ENCODE measurements around the gene PTPRO. TPM values are rescaled to one million over a fixed set of nuclear protein-coding genes. Genes with fewer than 3 reads are reported as not detected.

Gene PTPRO
- polyA plus RNA-seq, 1 of the 3 experiments (the other 2 are of a cell fraction) = 1.4 TPM

GRCh38 chr12:15304296-15304695, 18.0 kb upstream of the PTPRO start:
- H3K9ac ChIP-seq = no peak overlapping the region
- H3K27me3 ChIP-seq (ENCODE audit: insufficient read depth) = no peaks in the 10 kb centered on the region; the same call in 1 of the 2 replicates
- no peaks in the 10 kb centered on the region for H3K9me2 ChIP-seq
- no peaks in the 10 kb centered on the region for H3K4me1 ChIP-seq (ENCODE audit: control insufficient read depth in 1 of 2, insufficient read depth in 2 of 2, low read depth in 1 of 2, low read length in 1 of 2)
- CTCF ChIA-PET = no interaction called here
- no peaks in the 10 kb centered on the region for H3K79me2 ChIP-seq (ENCODE audit: insufficient read depth)
- no peak overlapping the region for H2AFZ ChIP-seq (ENCODE audit: low read depth)
- POLR2A ChIA-PET = no interaction called here
- no peak overlapping the region for H3K27ac ChIP-seq (ENCODE audit: low read depth in 2 of 2, low read length in 1 of 2)
- no peak for TF ChIP-seq USF2 (IDR thresholded peaks at IDR 0.05; ENCODE audit: borderline replicate concordance, low read depth, low read length)
- no peak for TF ChIP-seq GATA2 (CRISPR knock-in tag; IDR thresholded peaks at IDR 0.05)
- TF ChIP-seq PBX3 (IDR thresholded peaks at IDR 0.05) = no peak
- TF ChIP-seq YY1 (IDR thresholded peaks at IDR 0.05; ENCODE audit: low read depth) = no peak
- TF ChIP-seq MAX (IDR thresholded peaks at IDR 0.05; ENCODE audit: low read depth) = no peak
- no peak for TF ChIP-seq FOXJ3 (CRISPR knock-in tag; IDR thresholded peaks at IDR 0.05)
- TF ChIP-seq RFX5 (IDR thresholded peaks at IDR 0.05; ENCODE audit: low read length) = no peak
- TF ChIP-seq FOSL2 (IDR thresholded peaks at IDR 0.05; ENCODE audit: borderline replicate concordance, low read depth) = no peak
- no peak for TF ChIP-seq TAF1 (IDR thresholded peaks at IDR 0.05; ENCODE audit: borderline replicate concordance, low read depth, low read length)
- no peak for TF ChIP-seq NFIC (IDR thresholded peaks at IDR 0.05; ENCODE audit: borderline replicate concordance)
- TF ChIP-seq CTCF (IDR thresholded peaks at IDR 0.05) = no peak
- TF ChIP-seq JUND (IDR thresholded peaks at IDR 0.05) = no peak
- no peaks in the 10 kb centered on the region for H3K36me3 ChIP-seq (replicated peaks in 1 of 2; ENCODE audit: control insufficient read depth in 1 of 2, insufficient read depth in 2 of 2, low read length in 1 of 2)
- H3K4me2 ChIP-seq = no peak overlapping the region
- H3K4me3 ChIP-seq (ENCODE audit: low read depth in 2 of 2, low read length in 1 of 2) = no peak overlapping the region
- WGBS (ENCODE audit: low lambda C conversion rate) = 88% methylated on average over 2 of the region's 2 CpGs
- no peaks in the 10 kb centered on the region for H3K9me3 ChIP-seq
- no peak for DNase-seq
- no peaks in the 10 kb centered on the region for H4K20me1 ChIP-seq (ENCODE audit: insufficient read depth)
- H3F3A ChIP-seq (replicated peaks; ENCODE audit: insufficient read depth) = no peaks in the 10 kb centered on the region

GRCh38 chr12:15306605-15307004, 15.7 kb upstream of the PTPRO start:
- CTCF ChIA-PET = no interaction called here
- H3K4me3 ChIP-seq (ENCODE audit: low read depth in 2 of 2, low read length in 1 of 2) = no peak overlapping the region

More at GRCh38 chr12:15306605-15307004, 15.7 kb upstream of the PTPRO start:
- TF ChIP-seq RCOR1 (IDR thresholded peaks at IDR 0.05; ENCODE audit: low read length) = no peak
- no peak for TF ChIP-seq USF2 (IDR thresholded peaks at IDR 0.05; ENCODE audit: borderline replicate concordance, low read depth, low read length)
- no peak for TF ChIP-seq PBX3 (IDR thresholded peaks at IDR 0.05)
- TF ChIP-seq TEAD4 (IDR thresholded peaks at IDR 0.05; ENCODE audit: borderline replicate concordance, insufficient read depth) = no peak
- no peak for TF ChIP-seq MEF2A (IDR thresholded peaks at IDR 0.05; ENCODE audit: borderline replicate concordance, low read depth)
- no peak for TF ChIP-seq RAD21 (IDR thresholded peaks at IDR 0.05; ENCODE audit: low read length)
- no peak for TF ChIP-seq GATA2 (CRISPR knock-in tag; IDR thresholded peaks at IDR 0.05)
- no peak for TF ChIP-seq FOSL2 (IDR thresholded peaks at IDR 0.05; ENCODE audit: borderline replicate concordance, low read depth)
- no peak for TF ChIP-seq YY1 (IDR thresholded peaks at IDR 0.05; ENCODE audit: low read depth)
- Histone ChIP-seq H3K79me2 (ENCODE audit: insufficient read depth) (no peaks in the 10 kb centered on the region), H3K4me1 (ENCODE audit: control insufficient read depth in 1 of 2, insufficient read depth in 2 of 2, low read depth in 1 of 2, low read length in 1 of 2) (no peaks in the 10 kb centered on the region), H3K9me3 (no peaks in the 10 kb centered on the region), H3K27me3 (ENCODE audit: insufficient read depth) (no peaks in the 10 kb centered on the region), H2AFZ (ENCODE audit: low read depth) (no peak overlapping the region), H3K27ac (ENCODE audit: low read depth in 2 of 2, low read length in 1 of 2) (no peak overlapping the region), H3K9me2 (no peaks in the 10 kb centered on the region), H3K9ac (no peak overlapping the region), H4K20me1 (ENCODE audit: insufficient read depth) (no peaks in the 10 kb centered on the region), H3K4me2 (no peak overlapping the region), H3F3A (replicated peaks; ENCODE audit: insufficient read depth) (no peaks in the 10 kb centered on the region), H3K36me3 (replicated peaks in 1 of 2; ENCODE audit: control insufficient read depth in 1 of 2, insufficient read depth in 2 of 2, low read length in 1 of 2) (no peaks in the 10 kb centered on the region)
- POLR2A ChIA-PET = no interaction called here
- DNase-seq = no peak
- WGBS (ENCODE audit: low lambda C conversion rate) = 70% methylated on average over 3 of the region's 3 CpGs

All from SK-N-SH (cell line).